Psoas muscle (tissue), 8 donors: ENCODE measurements around the gene VWA8. TPM values are rescaled to one million over a fixed set of nuclear protein-coding genes. Genes with fewer than 3 reads are reported as not detected.
A peak's percentile ranks its signal among the peaks of the same experiment; 100 is the strongest.
"Not testable (repeated sequence)": the region's sequence is repeated elsewhere in the genome, so short reads cannot be mapped to it uniquely, and the experiment has no call there.

Experiments used
- ATAC-seq, 4 donors: fragments of 200-7000 bp; cut with Tn5 transposase; one replicate each; pipeline ENCODE4 v1.9.1; 2020; ENCODE audit warnings: moderate library complexity in 3 of 4, mild to moderate bottlenecking in 2 of 4
- DNase-seq, 2 donors: peaks; one replicate each; pipeline ENCODE4 v3.0.0-alpha.2; 2020
- H3K27ac ChIP-seq: fragments of 200-600 bp; one replicate; pipeline ENCODE4 v1.8.0; 2022
- H3K27me3 ChIP-seq, 3 donors: fragments of 200-600 bp in 1 of 3; one replicate each; pipeline versions ENCODE4 v1.6.1 to v1.8.0; 2013 to 2022; ENCODE audit warnings: low read length in 2 of 3, mild to moderate bottlenecking in 2 of 3, moderate library complexity in 1 of 3; ENCODE audit not compliant: insufficient read depth in 3 of 3
- H3K36me3 ChIP-seq, 2 donors: fragments of 200-600 bp in 1 of 2; one replicate each; pipeline versions ENCODE4 v1.6.1 to v1.8.0; 2013 to 2022; ENCODE audit warnings: low read depth in 1 of 2, mild to moderate bottlenecking in 1 of 2, moderate library complexity in 1 of 2; ENCODE audit not compliant: insufficient read depth in 1 of 2
- H3K4me1 ChIP-seq: fragments of 200-600 bp; one replicate; pipeline ENCODE4 v1.8.0; 2022
- H3K4me3 ChIP-seq: fragments of 200-600 bp; one replicate; pipeline ENCODE4 v1.8.0; 2022; ENCODE audit warnings: mild to moderate bottlenecking
- H3K9me3 ChIP-seq: fragments of 200-600 bp; one replicate; pipeline ENCODE4 v1.8.0; 2022
- CTCF ChIP-seq: fragments of 200-600 bp; IDR thresholded peaks from one replicate; pipeline ENCODE4 v1.8.0; 2022; ENCODE audit warnings: antibody characterized with exemption
- WGBS, 3 donors: extraction: QIAGEN DNeasy Blood & Tissue Kit; methylation state at CpG; one replicate each; pipeline versions ENCODE4 v1.1.6 to v1.1.7; 2013; 5-methylcytosine and 5-hydroxymethylcytosine counted together
- intact Hi-C, 2 donors: fragments of 100-400 bp; cut with DNase I; formaldehyde crosslinking; loops; one replicate each; pipeline versions ENCODE4 v1.11.0 to v1.14.2; 2022
- polyA plus RNA-seq, 3 donors: library from polyadenylated mRNA; stranded (reverse); fragments of 200-250 nt; gene quantifications; one replicate each; pipeline ENCODE4 v1.2.3, GENCODE V29; 2013
- total RNA-seq, 4 donors: library from RNA; stranded (reverse); fragmentation: NEBNext Ultra II Directional in 2 of 4; extraction: Animal tissue kit (Norgen Biotek cat#: 25700) in 2 of 4; gene quantifications; one replicate each; pipeline versions ENCODE4 v1.2.1 to v1.2.4, GENCODE V29; 2021 to 2023
- donor health status: healthy with polysubstance abuse.
- donor health status: DM: no; HTN: no; CAD: no; lungs with moderate emphysema.
- donor health status: Bipolar disorder and iron deficiency.
- donor health status: healthy.
- donor health status: DM: yes; HTN: yes; CAD: no.
- donor health status: DM: no; HTN: no; CAD: no.
- donor health status: DM: no; HTN: no; CAD: no.
- donor health status: DM: yes; HTN: yes; CAD: no.

Gene VWA8
- total and polyA plus RNA-seq, 7 donors = 8.6 to 50.5 (median 30.1) TPM

GRCh38 chr13:41622432-41623429 is 338.2 kb downstream of the VWA8 start:
- Histone ChIP-seq H3K36me3 (peaks cover 0 to 3% of the 10 kb centered on the region in 2 donors), H3K4me1 (no peaks in the 10 kb centered on the region), H3K27ac (no peak overlapping the region), H3K9me3 (peaks cover 4% of the 10 kb centered on the region), H3K4me3 (no peak overlapping the region), H3K27me3 (no peaks in the 10 kb centered on the region)
- intact Hi-C loops = loop anchor here in 1 of 2 donors (2.0 kb wide), 1 partner anchor 28 kb away; no protein-coding TSS in a partner anchor
- ATAC-seq (peak in 3 of 4 donors; percentile 71 to 86 (median 72)), DNase-seq (no peak)
- TF ChIP-seq CTCF = no peak
- WGBS, 3 donors = 70 to 83% (median 77%) methylated on average over 6 of the region's 6 CpGs

GRCh38 chr13:41621716-41622431 is 339.0 kb downstream of the VWA8 start:
- WGBS, 3 donors = 55 to 82% (median 64%) methylated on average over 5 of the region's 5 CpGs
- no peak for TF ChIP-seq CTCF
- intact Hi-C loops = loop anchor here in 1 of 2 donors (2.0 kb wide), 1 partner anchor 27 kb away; no protein-coding TSS in a partner anchor
- Histone ChIP-seq H3K27me3 (no peaks in the 10 kb centered on the region), H3K4me1 (no peaks in the 10 kb centered on the region), H3K36me3 (peaks cover 0 to 3% of the 10 kb centered on the region in 2 donors), H3K27ac (no peak overlapping the region), H3K9me3 (peaks cover 4% of the 10 kb centered on the region), H3K4me3 (no peak overlapping the region)
- no peak for DNase-seq
- ATAC-seq = peak in 3 of 4 donors; percentile 83 to 95 (median 92)

- H3K4me3 ChIP-seq, ATAC-seq, H3K9me3 ChIP-seq, H3K36me3 ChIP-seq, H3K4me1 ChIP-seq, DNase-seq, H3K27ac ChIP-seq, H3K27me3 ChIP-seq, intact Hi-C loops: not testable (repeated sequence)
- WGBS, 3 donors = 98% methylated on average over 5 of the region's 5 CpGs
Measured at GRCh38 chr13:41617633-41618032, 343.3 kb downstream of the VWA8 start.

- intact Hi-C loops = no loop called here
- DNase-seq = no peak
- no peak for ATAC-seq
- Histone ChIP-seq H3K27ac (no peak overlapping the region), H3K27me3 (no peaks in the 10 kb centered on the region), H3K4me1 (peaks cover 5% of the 10 kb centered on the region), H3K4me3 (no peak overlapping the region), H3K9me3 (peaks cover 4% of the 10 kb centered on the region), H3K36me3 (peaks cover 0 to 15% of the 10 kb centered on the region in 2 donors)
- no peak for TF ChIP-seq CTCF
- WGBS, 3 donors = 66 to 71% (median 68%) methylated on average over 3 of the region's 3 CpGs
Measured at GRCh38 chr13:41616151-41616550, 344.8 kb downstream of the VWA8 start.

- ATAC-seq (no peak), DNase-seq (no peak)
- H3K27ac ChIP-seq = no peak overlapping the region
- peaks cover 5% of the 10 kb centered on the region for H3K4me1 ChIP-seq
- no peaks in the 10 kb centered on the region for H3K27me3 ChIP-seq
- H3K36me3 ChIP-seq = peaks cover 0 to 22% of the 10 kb centered on the region in 2 donors
- H3K9me3 ChIP-seq = peaks cover 4% of the 10 kb centered on the region
- no peak for TF ChIP-seq CTCF
- intact Hi-C loops = no loop called here
- no peak overlapping the region for H3K4me3 ChIP-seq
Measured at GRCh38 chr13:41615528-41615855, 345.4 kb downstream of the VWA8 start.
